Measurements from ENCODE around the gene KIF1B.

KIF1B gene

GRCh38 chr1:10209905-10210810 lies at the start of gene KIF1B:
KIF1B (plus strand) TSS chr1:10210570; CDS start chr1:10232329, 21,759 bp downstream.
- peak; percentile 94 to 95 for DNase-seq (ENCODE audit: low read depth in 2 of 2)

- DNase-seq (ENCODE audit: low read depth in 2 of 2), result no peak
Measured at GRCh38 chr1:10160907-10161490, 49.4 kb upstream of the KIF1B start.

GRCh38 chr1:10161541-10162290 lies 48.7 kb upstream of the KIF1B start:
- no peak for DNase-seq (ENCODE audit: low read depth in 2 of 2)

GRCh38 chr1:10168912-10169514 lies 41.4 kb upstream of the KIF1B start:
- no peak for DNase-seq (ENCODE audit: low read depth in 2 of 2)

GRCh38 chr1:10170239-10170574 lies 40.2 kb upstream of the KIF1B start:
- DNase-seq (ENCODE audit: low read depth in 2 of 2), result no peak

- no peak for DNase-seq (ENCODE audit: low read depth in 2 of 2)
Measured at GRCh38 chr1:10171105-10171767, 39.1 kb upstream of the KIF1B start.

GRCh38 chr1:10171995-10172669 lies 38.2 kb upstream of the KIF1B start:
- DNase-seq (ENCODE audit: low read depth in 2 of 2), result no peak

- DNase-seq (ENCODE audit: low read depth in 2 of 2), result no peak
Measured at GRCh38 chr1:10173582-10173981, 36.8 kb upstream of the KIF1B start.

- DNase-seq (ENCODE audit: low read depth in 2 of 2), result no peak
Measured at GRCh38 chr1:10177876-10178275, 32.5 kb upstream of the KIF1B start.

- DNase-seq (ENCODE audit: low read depth in 2 of 2), result no peak
Measured at GRCh38 chr1:10178597-10179405, 31.6 kb upstream of the KIF1B start.

GRCh38 chr1:10179406-10180091 lies 30.8 kb upstream of the KIF1B start:
- no peak for DNase-seq (ENCODE audit: low read depth in 2 of 2)

- no peak for DNase-seq (ENCODE audit: low read depth in 2 of 2)
Measured at GRCh38 chr1:10181154-10181553, 29.2 kb upstream of the KIF1B start.

- no peak for DNase-seq (ENCODE audit: low read depth in 2 of 2)
Measured at GRCh38 chr1:10185759-10186158, 24.6 kb upstream of the KIF1B start.

GRCh38 chr1:10186331-10187025 lies 23.9 kb upstream of the KIF1B start:
- no peak for DNase-seq (ENCODE audit: low read depth in 2 of 2)

GRCh38 chr1:10187026-10187334 lies 23.4 kb upstream of the KIF1B start:
- DNase-seq (ENCODE audit: low read depth in 2 of 2), result no peak

GRCh38 chr1:10188133-10188650 lies 22.2 kb upstream of the KIF1B start:
- no peak for DNase-seq (ENCODE audit: low read depth in 2 of 2)

- no peak for DNase-seq (ENCODE audit: low read depth in 2 of 2)
Measured at GRCh38 chr1:10189659-10190058, 20.7 kb upstream of the KIF1B start.

GRCh38 chr1:10192263-10192662 lies 18.1 kb upstream of the KIF1B start:
- no peak for DNase-seq (ENCODE audit: low read depth in 2 of 2)

GRCh38 chr1:10193288-10193687 lies 17.1 kb upstream of the KIF1B start:
- DNase-seq (ENCODE audit: low read depth in 2 of 2), result no peak

Measured in stimulated activated CD4-positive, alpha-beta T cell treated with anti-CD3 and anti-CD28 coated beads, Interleukin-4, amount 100 ng/mL, for 48 hours (primary cell).